NCI-H2171 (cell line): Measurements from ENCODE around the gene PPP1R2B.
A peak's percentile ranks its signal among the peaks of the same experiment; 100 is the strongest.

Experiments
- DNase-seq: peaks from one replicate; lab custom pipeline; 2025; lab: John Stamatoyannopoulos, UW

Gene PPP1R2B

DNA sequence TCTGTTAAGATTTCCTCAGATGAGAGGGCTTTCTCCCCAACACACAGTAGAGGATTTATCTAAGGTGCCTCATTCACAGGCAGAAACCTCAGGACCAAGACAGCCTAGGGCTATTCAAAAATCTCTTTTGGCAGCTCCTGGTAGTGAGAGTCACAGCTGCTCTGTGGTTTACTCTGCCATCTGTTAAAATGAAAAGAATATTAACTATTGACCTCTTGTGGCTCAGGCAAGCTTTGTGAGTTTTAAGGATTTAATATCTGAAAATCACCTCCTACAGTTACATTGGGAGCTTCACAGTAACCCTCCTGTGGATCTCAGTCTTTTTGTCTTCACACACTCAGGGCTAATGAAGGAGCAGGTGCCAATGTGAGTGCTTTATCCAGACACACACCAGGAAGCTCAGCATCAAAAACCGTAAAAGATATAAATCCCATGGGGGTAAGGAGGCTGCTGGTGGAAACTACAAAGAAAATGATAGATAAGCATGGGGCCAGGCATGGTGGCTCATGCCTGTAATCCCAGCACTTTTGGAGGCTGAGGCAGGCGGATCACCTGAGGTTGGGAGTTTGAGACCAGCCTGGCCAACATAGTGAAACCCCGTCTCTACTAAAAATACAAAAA is 29.7 kb downstream of the PPP1R2B start:
- peak; percentile 36 for DNase-seq

DNA sequence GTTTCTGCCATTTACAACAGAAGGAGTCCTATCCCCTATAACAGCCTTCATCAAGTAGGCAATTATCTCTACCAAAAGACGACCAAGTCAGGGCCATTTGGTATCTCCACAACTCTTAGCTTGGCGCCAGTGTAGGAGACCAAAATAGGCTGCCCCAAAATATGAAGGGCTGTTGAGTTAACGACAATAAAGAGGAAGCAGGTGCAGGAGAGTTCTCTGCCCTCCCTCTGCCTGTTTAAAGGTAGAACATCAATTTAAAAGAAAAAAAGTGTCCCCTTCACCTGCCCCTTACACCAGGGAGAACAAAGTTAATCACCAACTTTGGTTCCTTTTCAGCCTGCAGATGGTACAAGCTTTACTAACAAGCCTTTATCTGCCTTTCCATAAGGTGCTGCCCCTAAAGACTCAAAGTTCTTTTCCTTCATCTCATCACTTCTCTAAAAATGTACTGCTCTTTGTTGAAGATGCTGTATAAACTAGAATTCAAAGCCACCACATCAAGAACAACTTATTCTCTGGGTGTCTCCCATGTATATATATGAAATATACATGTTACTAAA is 33.3 kb downstream of the PPP1R2B start:
- DNase-seq = no peak

DNA sequence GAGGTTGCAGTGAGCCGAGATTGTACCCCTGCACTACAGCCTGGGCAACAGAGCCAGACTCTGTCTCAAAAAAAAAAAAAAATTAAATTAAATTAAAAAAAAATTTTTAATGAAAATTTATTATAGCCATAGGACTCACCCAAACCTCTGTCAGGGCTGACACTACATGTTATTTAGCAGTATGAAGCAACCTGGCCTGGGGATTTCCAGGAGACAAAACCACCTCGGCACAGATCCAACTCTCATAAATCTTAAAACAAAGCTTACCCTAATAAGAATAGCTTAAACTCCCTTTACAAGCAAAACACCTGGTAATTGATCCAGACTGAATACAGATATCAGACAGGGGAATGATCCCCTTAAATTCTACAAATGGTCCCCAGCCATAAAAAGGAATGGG is 38.4 kb downstream of the PPP1R2B start:
- DNase-seq = no peak

DNA sequence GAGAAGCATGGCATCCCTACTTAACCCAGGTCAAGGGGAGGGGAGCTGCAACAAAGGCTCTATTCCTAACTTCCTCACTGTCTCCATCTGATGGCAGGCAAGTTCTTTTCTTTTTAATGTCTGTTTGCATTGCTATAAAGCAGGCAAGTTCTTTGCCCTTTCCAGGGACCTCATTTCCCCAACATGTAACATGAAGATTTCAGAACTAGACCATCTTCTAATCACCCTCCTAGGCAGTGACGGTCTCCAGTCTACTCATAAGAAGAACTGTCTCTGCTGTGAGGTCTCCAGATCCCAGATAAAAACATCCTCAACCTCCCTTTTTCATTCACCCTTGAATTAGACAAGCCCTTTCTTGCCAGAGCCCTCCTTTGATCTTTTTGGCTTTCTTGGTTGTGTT is 42.1 kb downstream of the PPP1R2B start:
- DNase-seq = no peak

DNA sequence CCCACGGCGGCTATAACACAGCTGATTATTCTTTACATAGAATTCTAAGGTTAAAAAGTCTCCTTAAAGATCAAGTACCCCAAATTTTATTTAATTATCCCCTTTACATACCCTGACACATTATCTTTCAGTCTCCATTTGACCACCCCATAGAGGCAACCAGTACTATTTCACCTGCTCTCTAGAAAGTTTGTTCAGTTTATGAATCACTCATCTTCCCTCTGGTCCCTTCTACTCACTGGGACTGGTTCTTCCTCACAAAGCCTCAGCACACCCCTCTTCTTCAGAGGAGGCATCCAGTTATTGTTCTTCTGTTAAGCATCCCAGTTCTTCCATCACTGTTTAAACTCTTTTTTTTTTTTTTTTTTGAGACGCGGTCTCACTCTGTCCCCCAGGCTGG is 42.8 kb downstream of the PPP1R2B start:
- no peak for DNase-seq

DNA sequence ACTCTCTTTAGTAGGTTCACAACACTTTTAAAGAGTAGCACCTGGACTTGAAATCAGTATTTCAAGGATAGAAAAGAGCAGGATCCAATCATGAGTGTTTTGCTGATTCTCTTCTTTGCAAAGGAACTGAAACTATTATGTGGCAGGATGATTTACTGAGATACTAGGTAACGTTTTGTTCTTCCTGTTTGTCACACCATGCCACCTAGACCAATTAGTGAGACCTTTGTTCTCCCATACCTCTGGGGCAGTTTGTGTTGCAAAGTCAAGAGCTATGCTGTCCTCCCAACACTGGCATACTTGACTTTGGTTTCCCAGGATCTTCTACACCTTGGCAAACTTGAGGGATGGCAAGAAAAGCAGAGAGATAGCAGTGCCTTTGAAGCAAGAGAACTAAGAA is 43.4 kb downstream of the PPP1R2B start:
- no peak for DNase-seq

DNA sequence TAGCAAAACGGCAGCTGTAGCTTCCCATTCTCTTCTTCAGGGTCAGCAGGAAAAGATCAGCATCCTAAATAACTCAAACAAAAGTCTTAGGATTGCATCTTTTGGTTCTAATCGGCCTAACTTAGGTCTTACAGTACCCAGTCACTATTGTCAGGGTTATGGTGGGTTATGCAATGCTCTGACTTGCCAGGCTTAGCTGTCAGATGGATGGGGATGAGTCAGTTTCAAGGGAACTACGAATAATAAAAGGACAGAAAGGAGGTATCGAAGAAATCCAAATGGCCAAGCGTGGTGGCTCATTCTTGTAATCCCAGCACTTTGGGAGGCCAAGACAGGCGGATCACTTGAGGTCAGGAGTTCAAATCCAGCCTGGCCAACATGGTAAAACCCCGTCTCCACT is 46.5 kb downstream of the PPP1R2B start:
- DNase-seq = no peak
